GM12878 (cell line): ENCODE measurements around the gene TANK.

Experiments used
- CTCF ChIP-seq, 3 experiments: IDR thresholded peaks in 2 of 3; conservative IDR thresholded peaks in 1 of 3; 2 replicates each; pipeline ENCODE4 v1.5.1; 2011; ENCODE audit warnings: low read depth in 3 of 3, low read length in 3 of 3, mild to moderate bottlenecking in 3 of 3, control low read depth in 2 of 3, moderate library complexity in 2 of 3, inconsistent platforms in 1 of 3, mixed read lengths in 1 of 3; ENCODE audit not compliant: control insufficient read depth in 2 of 3, insufficient read depth in 1 of 3; ENCODE audit errors: extremely low read depth in 1 of 3
- EGR1 ChIP-seq, 2 experiments: IDR thresholded peaks; 1 replicate in 1 of 2; 2 replicates in 1 of 2; pipeline ENCODE4 v1.6.1; 2011 to 2012; ENCODE audit warnings: low read depth in 2 of 2, low read length in 2 of 2, borderline replicate concordance in 1 of 2, mild to moderate bottlenecking in 1 of 2, moderate library complexity in 1 of 2
- FOS ChIP-seq: IDR thresholded peaks from 3 replicates; pipeline ENCODE4 v1.6.1; 2011; ENCODE audit warnings: borderline replicate concordance; ENCODE audit not compliant: insufficient read length; ENCODE audit errors: extremely low read depth
- HCFC1 ChIP-seq: fragments of 150-350 bp; IDR thresholded peaks from 2 replicates; pipeline ENCODE4 v1.6.1; 2014; ENCODE audit warnings: low read length
- PML ChIP-seq: IDR thresholded peaks from 2 replicates; pipeline ENCODE4 v1.6.1; 2012; ENCODE audit warnings: low read length, inconsistent platforms
- SIN3A ChIP-seq: IDR thresholded peaks from 2 replicates; pipeline ENCODE4 v1.6.1; 2012; ENCODE audit warnings: low read depth, low read length, improper control_type of control experiment
- TBL1XR1 ChIP-seq: IDR thresholded peaks from 2 replicates; pipeline ENCODE4 v1.6.1; 2012; ENCODE audit warnings: low read depth, low read length, improper control_type of control experiment
- TCF12 ChIP-seq: IDR thresholded peaks from 2 replicates; pipeline ENCODE4 v1.6.1; 2011; ENCODE audit warnings: low read depth, mild to moderate bottlenecking, low read length
- TF ChIP-seq, protein P1 (sequence below): IDR thresholded peaks from 2 replicates; pipeline ENCODE4 v1.6.1; 2012; ENCODE audit warnings: low read depth, low read length, improper control_type of control experiment
- TF ChIP-seq, protein P2 (sequence below): IDR thresholded peaks from 2 replicates; pipeline ENCODE4 v1.6.1; 2011; ENCODE audit warnings: low read depth, low read length, improper control_type of control experiment, borderline replicate concordance
- TF ChIP-seq, protein P3 (sequence below): fragments of 450-650 bp; formaldehyde crosslinking; IDR thresholded peaks from 2 replicates; pipeline ENCODE4 v1.4.0; 2020; ENCODE audit warnings: mild to moderate bottlenecking, moderate library complexity

DNA sequence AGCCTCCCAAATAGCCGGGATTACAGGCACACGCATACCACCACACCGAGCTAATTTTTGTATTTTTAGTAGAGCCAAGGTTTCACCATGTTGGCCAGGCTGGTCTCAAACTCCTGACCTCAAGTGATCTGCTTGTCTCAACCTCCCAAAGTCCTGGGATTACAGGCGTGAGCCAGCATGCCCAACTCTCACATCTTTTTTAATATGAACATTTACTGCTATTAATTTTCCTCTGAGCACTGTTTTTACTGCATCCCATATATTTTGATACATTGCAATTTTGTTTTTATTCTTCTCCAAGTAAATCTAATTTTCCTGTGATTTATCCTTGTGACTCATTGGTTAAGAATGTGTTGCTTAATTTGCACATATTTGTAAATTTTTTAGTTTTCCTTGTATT is 9.5 kb upstream of the TANK start:
- TF ChIP-seq PML (no peak), FOS (no peak), CTCF (IDR thresholded peaks at IDR 0.05 in 2 of 3, conservative IDR thresholded peaks at IDR 0.05 in 1 of 3; ENCODE audit: control insufficient read depth in 2 of 3, extremely low read depth in 1 of 3, insufficient read depth in 1 of 3, low read depth in 3 of 3, low read length in 3 of 3) (no peak), HCFC1 (no peak), TBL1XR1 (no peak), TCF12 (no peak), SIN3A (no peak), EGR1 (IDR thresholded peaks at IDR 0.05; ENCODE audit: borderline replicate concordance in 1 of 2, low read depth in 2 of 2, low read length in 2 of 2) (no peak)
- TF ChIP-seq, protein P1, sequence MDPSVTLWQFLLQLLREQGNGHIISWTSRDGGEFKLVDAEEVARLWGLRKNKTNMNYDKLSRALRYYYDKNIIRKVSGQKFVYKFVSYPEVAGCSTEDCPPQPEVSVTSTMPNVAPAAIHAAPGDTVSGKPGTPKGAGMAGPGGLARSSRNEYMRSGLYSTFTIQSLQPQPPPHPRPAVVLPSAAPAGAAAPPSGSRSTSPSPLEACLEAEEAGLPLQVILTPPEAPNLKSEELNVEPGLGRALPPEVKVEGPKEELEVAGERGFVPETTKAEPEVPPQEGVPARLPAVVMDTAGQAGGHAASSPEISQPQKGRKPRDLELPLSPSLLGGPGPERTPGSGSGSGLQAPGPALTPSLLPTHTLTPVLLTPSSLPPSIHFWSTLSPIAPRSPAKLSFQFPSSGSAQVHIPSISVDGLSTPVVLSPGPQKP = no peak
- TF ChIP-seq, protein P2, sequence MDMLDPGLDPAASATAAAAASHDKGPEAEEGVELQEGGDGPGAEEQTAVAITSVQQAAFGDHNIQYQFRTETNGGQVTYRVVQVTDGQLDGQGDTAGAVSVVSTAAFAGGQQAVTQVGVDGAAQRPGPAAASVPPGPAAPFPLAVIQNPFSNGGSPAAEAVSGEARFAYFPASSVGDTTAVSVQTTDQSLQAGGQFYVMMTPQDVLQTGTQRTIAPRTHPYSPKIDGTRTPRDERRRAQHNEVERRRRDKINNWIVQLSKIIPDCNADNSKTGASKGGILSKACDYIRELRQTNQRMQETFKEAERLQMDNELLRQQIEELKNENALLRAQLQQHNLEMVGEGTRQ = no peak
- TF ChIP-seq, protein P3, sequence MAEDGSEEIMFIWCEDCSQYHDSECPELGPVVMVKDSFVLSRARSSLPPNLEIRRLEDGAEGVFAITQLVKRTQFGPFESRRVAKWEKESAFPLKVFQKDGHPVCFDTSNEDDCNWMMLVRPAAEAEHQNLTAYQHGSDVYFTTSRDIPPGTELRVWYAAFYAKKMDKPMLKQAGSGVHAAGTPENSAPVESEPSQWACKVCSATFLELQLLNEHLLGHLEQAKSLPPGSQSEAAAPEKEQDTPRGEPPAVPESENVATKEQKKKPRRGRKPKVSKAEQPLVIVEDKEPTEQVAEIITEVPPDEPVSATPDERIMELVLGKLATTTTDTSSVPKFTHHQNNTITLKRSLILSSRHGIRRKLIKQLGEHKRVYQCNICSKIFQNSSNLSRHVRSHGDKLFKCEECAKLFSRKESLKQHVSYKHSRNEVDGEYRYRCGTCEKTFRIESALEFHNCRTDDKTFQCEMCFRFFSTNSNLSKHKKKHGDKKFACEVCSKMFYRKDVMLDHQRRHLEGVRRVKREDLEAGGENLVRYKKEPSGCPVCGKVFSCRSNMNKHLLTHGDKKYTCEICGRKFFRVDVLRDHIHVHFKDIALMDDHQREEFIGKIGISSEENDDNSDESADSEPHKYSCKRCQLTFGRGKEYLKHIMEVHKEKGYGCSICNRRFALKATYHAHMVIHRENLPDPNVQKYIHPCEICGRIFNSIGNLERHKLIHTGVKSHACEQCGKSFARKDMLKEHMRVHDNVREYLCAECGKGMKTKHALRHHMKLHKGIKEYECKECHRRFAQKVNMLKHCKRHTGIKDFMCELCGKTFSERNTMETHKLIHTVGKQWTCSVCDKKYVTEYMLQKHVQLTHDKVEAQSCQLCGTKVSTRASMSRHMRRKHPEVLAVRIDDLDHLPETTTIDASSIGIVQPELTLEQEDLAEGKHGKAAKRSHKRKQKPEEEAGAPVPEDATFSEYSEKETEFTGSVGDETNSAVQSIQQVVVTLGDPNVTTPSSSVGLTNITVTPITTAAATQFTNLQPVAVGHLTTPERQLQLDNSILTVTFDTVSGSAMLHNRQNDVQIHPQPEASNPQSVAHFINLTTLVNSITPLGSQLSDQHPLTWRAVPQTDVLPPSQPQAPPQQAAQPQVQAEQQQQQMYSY = no peak
